ENCODE measurements around the gene SCGB3A1.

The SCGB3A1 gene

GRCh38 chr5:180612683-180613082 lies 21.4 kb upstream of the SCGB3A1 start:
- DNase-seq (ENCODE audit: low read depth) = no peak
- H3K4me3 ChIP-seq (ENCODE audit: control insufficient read depth, low read depth, low read length) = no peak overlapping the region
- TF ChIP-seq CTCF (IDR thresholded peaks at IDR 0.05; ENCODE audit: control insufficient read depth, insufficient read depth, low read depth, low read length, missing control alignments) = no peak

GRCh38 chr5:180611140-180611850 lies 20.0 kb upstream of the SCGB3A1 start:
- no peak overlapping the region for H3K4me3 ChIP-seq (ENCODE audit: control insufficient read depth, low read depth, low read length)
- no peak for DNase-seq (ENCODE audit: low read depth)
- no peak for TF ChIP-seq CTCF (IDR thresholded peaks at IDR 0.05; ENCODE audit: control insufficient read depth, insufficient read depth, low read depth, low read length, missing control alignments)

GRCh38 chr5:180609817-180610550 lies 18.7 kb upstream of the SCGB3A1 start:
- DNase-seq (ENCODE audit: low read depth) = no peak
- H3K4me3 ChIP-seq (ENCODE audit: control insufficient read depth, low read depth, low read length) = no peak overlapping the region
- no peak for TF ChIP-seq CTCF (IDR thresholded peaks at IDR 0.05; ENCODE audit: control insufficient read depth, insufficient read depth, low read depth, low read length, missing control alignments)

GRCh38 chr5:180609386-180609785 lies 18.1 kb upstream of the SCGB3A1 start:
- H3K4me3 ChIP-seq (ENCODE audit: control insufficient read depth, low read depth, low read length) = no peak overlapping the region
- DNase-seq (ENCODE audit: low read depth) = no peak
- no peak for TF ChIP-seq CTCF (IDR thresholded peaks at IDR 0.05; ENCODE audit: control insufficient read depth, insufficient read depth, low read depth, low read length, missing control alignments)

GRCh38 chr5:180608572-180609310 lies 17.4 kb upstream of the SCGB3A1 start:
- DNase-seq (ENCODE audit: low read depth) = no peak
- H3K4me3 ChIP-seq (ENCODE audit: control insufficient read depth, low read depth, low read length) = no peak overlapping the region
- no peak for TF ChIP-seq CTCF (IDR thresholded peaks at IDR 0.05; ENCODE audit: control insufficient read depth, insufficient read depth, low read depth, low read length, missing control alignments)

- no peak for TF ChIP-seq CTCF (IDR thresholded peaks at IDR 0.05; ENCODE audit: control insufficient read depth, insufficient read depth, low read depth, low read length, missing control alignments)
- no peak overlapping the region for H3K4me3 ChIP-seq (ENCODE audit: control insufficient read depth, low read depth, low read length)
- DNase-seq (ENCODE audit: low read depth) = no peak
Measured at GRCh38 chr5:180607861-180608571, 16.7 kb upstream of the SCGB3A1 start.

Measured in AG09309 (cell line).